Suprapubic skin (tissue), 4 donors: ENCODE data around the gene ABHD4.

ENCODE experiments used
- EP300 ChIP-seq: sonication (generic); formaldehyde crosslinking; IDR thresholded peaks from one replicate; pipeline ENCODE4 v1.6.1; 2017; ENCODE audit warnings: antibody characterized with exemption
- POLR2A ChIP-seq, 2 donors: fragments of 450-650 bp; IDR thresholded peaks; one replicate each; pipeline ENCODE4 v1.6.1; 2017; ENCODE audit warnings: antibody characterized with exemption in 2 of 2, mild to moderate bottlenecking in 2 of 2, moderate library complexity in 2 of 2
- POLR2AphosphoS5 ChIP-seq, 3 donors: sonication (generic); formaldehyde crosslinking; IDR thresholded peaks; one replicate each; pipeline ENCODE4 v1.6.1; 2017; ENCODE audit warnings: antibody characterized with exemption in 3 of 3

DNA sequence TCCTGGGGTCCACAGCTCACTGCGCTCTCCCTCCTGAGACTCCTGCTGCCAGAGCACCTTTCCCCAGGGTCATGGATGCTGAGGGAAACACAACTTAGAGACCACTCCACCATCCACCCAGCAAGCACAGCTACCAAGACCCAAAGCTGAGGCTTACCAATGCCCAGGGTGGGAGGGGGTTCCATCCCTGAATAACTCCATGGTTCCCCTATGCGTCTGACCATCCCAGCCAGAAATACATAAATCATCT lies 45.3 kb upstream of the ABHD4 start:
- TF ChIP-seq POLR2A (IDR thresholded peaks at IDR 0.05) (no peak), EP300 (no peak), POLR2AphosphoS5 (IDR thresholded peaks at IDR 0.05) (no peak)
